GM23338 (cell line): ENCODE results near the gene CCSAP. TPM values are rescaled to one million over a fixed set of nuclear protein-coding genes. Genes with fewer than 3 reads are reported as not detected.

Experiments used
- CREB1 ChIP-seq: fragments of 250-450 bp; sonication (Bioruptor Pico); IDR thresholded peaks from 2 replicates; pipeline ENCODE4 v1.5.0; 2020; ENCODE audit warnings: low read depth, mild to moderate bottlenecking, moderate library complexity
- EZH2phosphoT487 ChIP-seq: fragments of 200-600 bp; sonication (generic); IDR thresholded peaks from one replicate; pipeline ENCODE4 v1.8.1; 2018; ENCODE audit warnings: antibody characterized with exemption; ENCODE audit not compliant: unreplicated experiment
- NANOG ChIP-seq: IDR thresholded peaks from 2 replicates; pipeline ENCODE4 v1.6.1; 2016; ENCODE audit warnings: antibody characterized with exemption, borderline replicate concordance
- REST ChIP-seq: IDR thresholded peaks from one replicate; pipeline ENCODE4 v1.6.1; 2018; ENCODE audit warnings: antibody characterized with exemption; ENCODE audit not compliant: unreplicated experiment
- STAT1 ChIP-seq: IDR thresholded peaks from one replicate; pipeline ENCODE4 v1.6.1; 2016; ENCODE audit warnings: antibody characterized with exemption; ENCODE audit not compliant: unreplicated experiment
- ZNF114 ChIP-seq: fragments of 250-450 bp; sonication (Bioruptor Pico); IDR thresholded peaks from 2 replicates; pipeline ENCODE4 v1.5.0; 2020; ENCODE audit warnings: mild to moderate bottlenecking, moderate library complexity
- ZNF462 ChIP-seq: fragments of 250-450 bp; sonication (Bioruptor Pico); IDR thresholded peaks from 2 replicates; pipeline ENCODE4 v1.5.0; 2020; ENCODE audit warnings: mild to moderate bottlenecking, moderate library complexity
- polyA plus RNA-seq: library from polyadenylated mRNA; unstranded; fragments of >200 nt; fragmentation: Nextera tagmentation; extraction: Ambion mirVana; gene quantifications from 2 replicates; pipeline ENCODE4 v1.2.1, GENCODE V29; 2016
- total RNA-seq: library from RNA; depleted of rRNA; stranded (reverse); fragments of >200 nt; shearing (Covaris generic); gene quantifications from 2 replicates; pipeline ENCODE4 v1.2.3, GENCODE V29; 2014
- TF ChIP-seq, protein P1 (sequence below): IDR thresholded peaks from 2 replicates; pipeline ENCODE4 v1.6.1; 2016; ENCODE audit warnings: antibody characterized with exemption

The CCSAP gene
- total and polyA plus RNA-seq, 2 experiments from 2014 or later, result 4.2 to 13.3 TPM

GRCh38 chr1:229377429-229377828 is 34.6 kb upstream of the CCSAP start (continued):
- TF ChIP-seq ZNF462 (CRISPR knock-in tag) (no peak), NANOG (no peak), ZNF114 (no peak), EZH2phosphoT487 (no peak), STAT1 (no peak), CREB1 (CRISPR knock-in tag) (no peak), REST (no peak)
- TF ChIP-seq, protein P1, sequence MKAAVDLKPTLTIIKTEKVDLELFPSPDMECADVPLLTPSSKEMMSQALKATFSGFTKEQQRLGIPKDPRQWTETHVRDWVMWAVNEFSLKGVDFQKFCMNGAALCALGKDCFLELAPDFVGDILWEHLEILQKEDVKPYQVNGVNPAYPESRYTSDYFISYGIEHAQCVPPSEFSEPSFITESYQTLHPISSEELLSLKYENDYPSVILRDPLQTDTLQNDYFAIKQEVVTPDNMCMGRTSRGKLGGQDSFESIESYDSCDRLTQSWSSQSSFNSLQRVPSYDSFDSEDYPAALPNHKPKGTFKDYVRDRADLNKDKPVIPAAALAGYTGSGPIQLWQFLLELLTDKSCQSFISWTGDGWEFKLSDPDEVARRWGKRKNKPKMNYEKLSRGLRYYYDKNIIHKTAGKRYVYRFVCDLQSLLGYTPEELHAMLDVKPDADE, result no peak
